Measurements from ENCODE around the gene OR4B1.

DNA sequence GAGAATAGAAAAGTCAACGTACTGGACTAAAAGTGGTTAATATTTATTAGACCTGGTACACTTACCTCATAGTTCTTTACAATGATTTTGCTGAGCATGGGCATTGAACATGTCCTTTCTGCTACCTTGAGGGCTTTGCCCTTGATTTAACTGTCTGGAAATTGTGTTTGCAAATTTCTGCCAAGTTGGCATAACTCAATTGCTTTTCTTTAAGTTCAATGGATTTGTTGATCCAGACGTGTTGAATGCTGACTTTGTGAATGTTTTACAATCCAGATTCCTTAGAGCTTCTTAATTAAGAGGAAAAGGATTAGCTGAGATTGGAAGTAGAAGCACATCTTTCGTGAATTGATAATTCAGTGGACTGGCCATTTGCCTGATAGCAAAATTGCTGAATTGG, 21.1 kb downstream of the OR4B1 start:
- TF ChIP-seq, protein P1, sequence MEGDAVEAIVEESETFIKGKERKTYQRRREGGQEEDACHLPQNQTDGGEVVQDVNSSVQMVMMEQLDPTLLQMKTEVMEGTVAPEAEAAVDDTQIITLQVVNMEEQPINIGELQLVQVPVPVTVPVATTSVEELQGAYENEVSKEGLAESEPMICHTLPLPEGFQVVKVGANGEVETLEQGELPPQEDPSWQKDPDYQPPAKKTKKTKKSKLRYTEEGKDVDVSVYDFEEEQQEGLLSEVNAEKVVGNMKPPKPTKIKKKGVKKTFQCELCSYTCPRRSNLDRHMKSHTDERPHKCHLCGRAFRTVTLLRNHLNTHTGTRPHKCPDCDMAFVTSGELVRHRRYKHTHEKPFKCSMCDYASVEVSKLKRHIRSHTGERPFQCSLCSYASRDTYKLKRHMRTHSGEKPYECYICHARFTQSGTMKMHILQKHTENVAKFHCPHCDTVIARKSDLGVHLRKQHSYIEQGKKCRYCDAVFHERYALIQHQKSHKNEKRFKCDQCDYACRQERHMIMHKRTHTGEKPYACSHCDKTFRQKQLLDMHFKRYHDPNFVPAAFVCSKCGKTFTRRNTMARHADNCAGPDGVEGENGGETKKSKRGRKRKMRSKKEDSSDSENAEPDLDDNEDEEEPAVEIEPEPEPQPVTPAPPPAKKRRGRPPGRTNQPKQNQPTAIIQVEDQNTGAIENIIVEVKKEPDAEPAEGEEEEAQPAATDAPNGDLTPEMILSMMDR (IDR thresholded peaks at IDR 0.05; ENCODE audit: insufficient read depth, low read length, poor library complexity, severe bottlenecking) = no peak
- TF ChIP-seq EZH2phosphoT487 (conservative IDR thresholded peaks at IDR 0.05; ENCODE audit: low read length) = no peak

All from SU-DHL-6 (cell line).